ENCODE results near the gene SP2. TPM values are rescaled to one million over a fixed set of nuclear protein-coding genes. Genes with fewer than 3 reads are reported as not detected.

Gene SP2
- polyA plus RNA-seq, 1 donor (not counting 4 experiments of a cell fraction or from before 2014, with no cell fraction given) = 2.1 TPM

DNA sequence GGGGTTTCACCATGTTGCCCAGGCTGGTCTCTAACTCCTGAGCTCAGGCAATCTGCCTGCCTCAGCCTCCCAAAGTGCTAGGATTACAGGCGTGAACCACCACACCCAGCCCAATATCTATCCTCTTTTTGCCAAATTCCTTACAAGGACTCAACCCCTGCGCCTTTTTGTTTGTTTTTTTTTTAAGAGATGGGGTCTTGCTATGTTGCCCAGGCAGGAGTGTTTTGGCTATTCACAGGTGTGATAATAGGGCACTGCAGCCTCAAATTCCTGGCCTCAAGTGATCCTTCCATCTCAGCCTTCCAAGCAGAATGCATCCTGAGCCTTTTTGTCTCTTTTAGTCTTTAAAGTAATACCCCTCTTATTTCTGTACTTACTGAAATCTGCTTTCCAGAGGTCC is 17.0 kb downstream of the SP2 start:
- FAIRE-seq = no peak
- dilution Hi-C loops (cut with MboI; ENCODE audit: extremely low pct_ligation_motif_present, low sequenced_read_pairs) = no loop called here
- H3K4me2 ChIP-seq (ENCODE audit: control insufficient read depth, extremely low read depth, insufficient read depth, low read depth, low read length) = no peak overlapping the region

DNA sequence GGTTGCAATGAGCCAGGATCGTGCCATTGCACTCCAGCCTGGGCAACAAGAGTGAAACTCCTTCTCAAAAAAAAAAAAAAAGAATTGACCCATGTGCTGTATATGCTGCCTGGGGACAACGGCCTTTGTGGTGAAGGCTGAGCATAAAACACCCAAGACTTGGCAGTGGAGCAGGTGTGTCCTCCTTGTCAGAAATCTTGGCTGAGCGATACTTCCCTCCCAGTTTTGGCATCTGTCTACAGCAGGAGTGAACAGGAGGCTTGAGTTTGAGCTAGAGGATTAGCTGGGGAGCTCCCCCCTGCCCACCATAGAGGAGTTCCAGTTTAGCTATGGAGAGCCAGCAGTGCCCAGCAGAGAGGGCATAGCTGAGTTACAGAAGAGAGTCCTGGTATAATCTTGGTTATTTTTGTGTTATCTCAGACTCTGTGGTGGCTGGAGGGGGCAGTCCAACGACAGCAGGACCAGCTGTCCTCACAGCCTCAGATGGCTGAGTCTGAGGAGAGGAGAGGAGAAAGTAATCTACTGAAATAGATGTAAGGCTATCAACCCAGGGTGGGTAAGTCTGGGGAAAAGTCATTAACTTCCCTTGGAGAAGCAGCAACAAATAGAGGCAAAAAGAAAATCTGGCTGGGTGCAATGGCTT is 18.4 kb downstream of the SP2 start:
- H3K4me1 ChIP-seq (ENCODE audit: control insufficient read depth, extremely low read depth, insufficient read depth, low read length) = peaks cover 6% of the 10 kb centered on the region
- H3K9me1 ChIP-seq (ENCODE audit: control insufficient read depth, extremely low read depth, insufficient read depth, low read length) = peaks cover 2% of the 10 kb centered on the region
- FAIRE-seq (no peak), DNase-seq (ENCODE audit: low read depth, low spot score) (no peak)
- H3K4me2 ChIP-seq (ENCODE audit: control insufficient read depth, extremely low read depth, insufficient read depth, low read depth, low read length) = no peak overlapping the region
- H3K4me3 ChIP-seq (ENCODE audit: control insufficient read depth in 2 of 3, extremely low read depth in 1 of 3, insufficient read depth in 2 of 3, low read depth in 1 of 3, low read length in 3 of 3) = no peak overlapping the region
- no peak overlapping the region for H3K27ac ChIP-seq (ENCODE audit: control insufficient read depth, insufficient read depth, low read length)
- no peaks in the 10 kb centered on the region for H3K79me2 ChIP-seq (ENCODE audit: control insufficient read depth, insufficient read depth, low read length)
- dilution Hi-C loops (cut with MboI; ENCODE audit: extremely low pct_ligation_motif_present, low sequenced_read_pairs) = no loop called here
- no peaks in the 10 kb centered on the region for H4K20me1 ChIP-seq (ENCODE audit: control insufficient read depth, extremely low read depth, insufficient read depth, low read length)
- H3K36me3 ChIP-seq (ENCODE audit: control insufficient read depth in 2 of 2, extremely low read depth in 1 of 2, insufficient read depth in 2 of 2, low read length in 2 of 2) = peaks cover 0 to 4% of the 10 kb centered on the region in 2 experiments
- TF ChIP-seq EZH2 (IDR thresholded peaks at IDR 0.05; ENCODE audit: low read length) = no peak
- TF ChIP-seq, protein P1, sequence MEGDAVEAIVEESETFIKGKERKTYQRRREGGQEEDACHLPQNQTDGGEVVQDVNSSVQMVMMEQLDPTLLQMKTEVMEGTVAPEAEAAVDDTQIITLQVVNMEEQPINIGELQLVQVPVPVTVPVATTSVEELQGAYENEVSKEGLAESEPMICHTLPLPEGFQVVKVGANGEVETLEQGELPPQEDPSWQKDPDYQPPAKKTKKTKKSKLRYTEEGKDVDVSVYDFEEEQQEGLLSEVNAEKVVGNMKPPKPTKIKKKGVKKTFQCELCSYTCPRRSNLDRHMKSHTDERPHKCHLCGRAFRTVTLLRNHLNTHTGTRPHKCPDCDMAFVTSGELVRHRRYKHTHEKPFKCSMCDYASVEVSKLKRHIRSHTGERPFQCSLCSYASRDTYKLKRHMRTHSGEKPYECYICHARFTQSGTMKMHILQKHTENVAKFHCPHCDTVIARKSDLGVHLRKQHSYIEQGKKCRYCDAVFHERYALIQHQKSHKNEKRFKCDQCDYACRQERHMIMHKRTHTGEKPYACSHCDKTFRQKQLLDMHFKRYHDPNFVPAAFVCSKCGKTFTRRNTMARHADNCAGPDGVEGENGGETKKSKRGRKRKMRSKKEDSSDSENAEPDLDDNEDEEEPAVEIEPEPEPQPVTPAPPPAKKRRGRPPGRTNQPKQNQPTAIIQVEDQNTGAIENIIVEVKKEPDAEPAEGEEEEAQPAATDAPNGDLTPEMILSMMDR (optimal IDR thresholded peaks at IDR 0.05 in 1 of 3, IDR thresholded peaks at IDR 0.05 in 1 of 3, conservative IDR thresholded peaks at IDR 0.05 in 1 of 3; ENCODE audit: extremely low read depth in 1 of 3, insufficient read depth in 2 of 3, low read length in 3 of 3) = no peak
- no peak overlapping the region for H2AFZ ChIP-seq (ENCODE audit: control insufficient read depth, low read length)
- no peaks in the 10 kb centered on the region for H3K9me3 ChIP-seq (ENCODE audit: control insufficient read depth, low read depth, low read length)
- no peaks in the 10 kb centered on the region for H3K27me3 ChIP-seq (ENCODE audit: control insufficient read depth, extremely low read depth, insufficient read depth, low read length)
- no peak overlapping the region for H3K9ac ChIP-seq (ENCODE audit: control insufficient read depth, extremely low read depth, insufficient read depth, low read length)

More for the DNA sequence above, 17.0 kb downstream of the SP2 start:
- H3K4me3 ChIP-seq (ENCODE audit: control insufficient read depth in 2 of 3, extremely low read depth in 1 of 3, insufficient read depth in 2 of 3, low read depth in 1 of 3, low read length in 3 of 3) = no peak overlapping the region
- peaks cover 6% of the 10 kb centered on the region for H3K4me1 ChIP-seq (ENCODE audit: control insufficient read depth, extremely low read depth, insufficient read depth, low read length)
- no peaks in the 10 kb centered on the region for H4K20me1 ChIP-seq (ENCODE audit: control insufficient read depth, extremely low read depth, insufficient read depth, low read length)
- H2AFZ ChIP-seq (ENCODE audit: control insufficient read depth, low read length) = no peak overlapping the region
- peaks cover 0 to 4% of the 10 kb centered on the region in 2 experiments for H3K36me3 ChIP-seq (ENCODE audit: control insufficient read depth in 2 of 2, extremely low read depth in 1 of 2, insufficient read depth in 2 of 2, low read length in 2 of 2)
- H3K27me3 ChIP-seq (ENCODE audit: control insufficient read depth, extremely low read depth, insufficient read depth, low read length) = no peaks in the 10 kb centered on the region
- no peaks in the 10 kb centered on the region for H3K79me2 ChIP-seq (ENCODE audit: control insufficient read depth, insufficient read depth, low read length)
- no peak overlapping the region for H3K9ac ChIP-seq (ENCODE audit: control insufficient read depth, extremely low read depth, insufficient read depth, low read length)
- no peak for DNase-seq (ENCODE audit: low read depth, low spot score)
- H3K27ac ChIP-seq (ENCODE audit: control insufficient read depth, insufficient read depth, low read length) = no peak overlapping the region
- no peaks in the 10 kb centered on the region for H3K9me3 ChIP-seq (ENCODE audit: control insufficient read depth, low read depth, low read length)
- H3K9me1 ChIP-seq (ENCODE audit: control insufficient read depth, extremely low read depth, insufficient read depth, low read length) = peaks cover 2% of the 10 kb centered on the region
- TF ChIP-seq, protein P1 (optimal IDR thresholded peaks at IDR 0.05 in 1 of 3, IDR thresholded peaks at IDR 0.05 in 1 of 3, conservative IDR thresholded peaks at IDR 0.05 in 1 of 3; ENCODE audit: extremely low read depth in 1 of 3, insufficient read depth in 2 of 3, low read length in 3 of 3) = no peak
- no peak for TF ChIP-seq EZH2 (IDR thresholded peaks at IDR 0.05; ENCODE audit: low read length)

Measured in keratinocyte (primary cell).